ENCODE data around the gene FAS.

GRCh38 chr10:88966797-88967196, 23.8 kb upstream of the FAS start:
- no peak for TF ChIP-seq ZNF121 (CRISPR knock-in tag; conservative IDR thresholded peaks at IDR 0.05)
- no peak for TF ChIP-seq ATF3 (IDR thresholded peaks at IDR 0.05)
- no peak for TF ChIP-seq ATF3 (CRISPR knock-in tag; conservative IDR thresholded peaks at IDR 0.05)
- TF ChIP-seq RCOR1 (IDR thresholded peaks at IDR 0.05; ENCODE audit: borderline replicate concordance in 1 of 2, low read depth in 2 of 2, low read length in 2 of 2) = no peak
- no peak for TF ChIP-seq UBTF (IDR thresholded peaks at IDR 0.05; ENCODE audit: borderline replicate concordance in 1 of 2, low read depth in 2 of 2, low read length in 2 of 2)
- TF ChIP-seq CTCF (IDR thresholded peaks at IDR 0.05 in 2 of 3, conservative IDR thresholded peaks at IDR 0.05 in 1 of 3; ENCODE audit: insufficient read depth in 2 of 3, low read depth in 1 of 3, low read length in 3 of 3) = no peak
- TF ChIP-seq MYBL2 (IDR thresholded peaks at IDR 0.05; ENCODE audit: low read depth) = no peak
- no peak for TF ChIP-seq MYBL2 (CRISPR knock-in tag; IDR thresholded peaks at IDR 0.05; ENCODE audit: borderline replicate concordance)
- no peak for TF ChIP-seq MXI1 (IDR thresholded peaks at IDR 0.05; ENCODE audit: low read depth, low read length)

Data from K562 (cell line).